Measurements from ENCODE around the gene HMGCR. TPM values are rescaled to one million over a fixed set of nuclear protein-coding genes. Genes with fewer than 3 reads are reported as not detected.
A peak's percentile ranks its signal among the peaks of the same experiment; 100 is the strongest.

HMGCR gene
- total and polyA plus RNA-seq, 12 donors = 7.0 to 793 (median 59.5) TPM

GRCh38 chr5:75355236-75355635 lies 18.2 kb downstream of the HMGCR start:
- H3K36me3 ChIP-seq (replicated peaks in 1 of 2) = peaks cover 0 to 94% of the 10 kb centered on the region in 2 donors
- intact Hi-C loops (cut with DNase I) = no loop called here
- peak overlapping the region in 1 of 5 donors; percentile 12 for H3K27ac ChIP-seq
- H3K9me3 ChIP-seq (replicated peaks in 1 of 3) = no peaks in the 10 kb centered on the region
- H3K4me1 ChIP-seq (replicated peaks in 1 of 2) = no peaks in the 10 kb centered on the region
- no peaks in the 10 kb centered on the region for H3K27me3 ChIP-seq
- no peak overlapping the region for H3K4me3 ChIP-seq
- WGBS, 4 donors = 61 to 84% (median 69%) methylated on average over 6 of the region's 6 CpGs
- TF ChIP-seq, protein P1, sequence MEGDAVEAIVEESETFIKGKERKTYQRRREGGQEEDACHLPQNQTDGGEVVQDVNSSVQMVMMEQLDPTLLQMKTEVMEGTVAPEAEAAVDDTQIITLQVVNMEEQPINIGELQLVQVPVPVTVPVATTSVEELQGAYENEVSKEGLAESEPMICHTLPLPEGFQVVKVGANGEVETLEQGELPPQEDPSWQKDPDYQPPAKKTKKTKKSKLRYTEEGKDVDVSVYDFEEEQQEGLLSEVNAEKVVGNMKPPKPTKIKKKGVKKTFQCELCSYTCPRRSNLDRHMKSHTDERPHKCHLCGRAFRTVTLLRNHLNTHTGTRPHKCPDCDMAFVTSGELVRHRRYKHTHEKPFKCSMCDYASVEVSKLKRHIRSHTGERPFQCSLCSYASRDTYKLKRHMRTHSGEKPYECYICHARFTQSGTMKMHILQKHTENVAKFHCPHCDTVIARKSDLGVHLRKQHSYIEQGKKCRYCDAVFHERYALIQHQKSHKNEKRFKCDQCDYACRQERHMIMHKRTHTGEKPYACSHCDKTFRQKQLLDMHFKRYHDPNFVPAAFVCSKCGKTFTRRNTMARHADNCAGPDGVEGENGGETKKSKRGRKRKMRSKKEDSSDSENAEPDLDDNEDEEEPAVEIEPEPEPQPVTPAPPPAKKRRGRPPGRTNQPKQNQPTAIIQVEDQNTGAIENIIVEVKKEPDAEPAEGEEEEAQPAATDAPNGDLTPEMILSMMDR (IDR thresholded peaks at IDR 0.05) = no peak
- no peak for TF ChIP-seq POLR2A (IDR thresholded peaks at IDR 0.05)
- DNase-seq = peak in 2 of 7 donors; percentile 27 to 41

GRCh38 chr5:75356719-75357118 lies 19.7 kb downstream of the HMGCR start:
- WGBS, 4 donors = 94 to 98% (median 96%) methylated on average over 7 of the region's 7 CpGs
- intact Hi-C loops (cut with DNase I) = no loop called here
- Histone ChIP-seq H3K27ac (no peak overlapping the region), H3K4me3 (no peak overlapping the region), H3K9me3 (replicated peaks in 1 of 3) (no peaks in the 10 kb centered on the region), H3K4me1 (replicated peaks in 1 of 2) (no peaks in the 10 kb centered on the region), H3K27me3 (no peaks in the 10 kb centered on the region), H3K36me3 (replicated peaks in 1 of 2) (peaks cover 0 to 90% of the 10 kb centered on the region in 2 donors)
- TF ChIP-seq, protein P1 (IDR thresholded peaks at IDR 0.05) = no peak
- TF ChIP-seq POLR2A (IDR thresholded peaks at IDR 0.05) = no peak
- no peak for DNase-seq

GRCh38 chr5:75358117-75358516 lies 21.1 kb downstream of the HMGCR start:
- Histone ChIP-seq H3K9me3 (replicated peaks in 1 of 3) (no peaks in the 10 kb centered on the region), H3K4me1 (replicated peaks in 1 of 2) (no peaks in the 10 kb centered on the region), H3K27me3 (no peaks in the 10 kb centered on the region), H3K27ac (no peak overlapping the region), H3K4me3 (no peak overlapping the region), H3K36me3 (replicated peaks in 1 of 2) (peaks cover 0 to 76% of the 10 kb centered on the region in 2 donors)
- intact Hi-C loops (cut with DNase I) = no loop called here
- 91 to 94% (median 92%) methylated on average over 3 of the region's 3 CpGs for WGBS, 4 donors
- TF ChIP-seq, protein P1 (IDR thresholded peaks at IDR 0.05) = no peak
- no peak for TF ChIP-seq POLR2A (IDR thresholded peaks at IDR 0.05)
- DNase-seq = no peak

GRCh38 chr5:75361310-75361709 lies 24.3 kb downstream of the HMGCR start:
- Histone ChIP-seq H3K9me3 (replicated peaks in 1 of 3) (no peaks in the 10 kb centered on the region), H3K4me1 (replicated peaks in 1 of 2) (no peaks in the 10 kb centered on the region), H3K4me3 (no peak overlapping the region), H3K36me3 (replicated peaks in 1 of 2) (peaks cover 0 to 51% of the 10 kb centered on the region in 2 donors), H3K27me3 (no peaks in the 10 kb centered on the region), H3K27ac (no peak overlapping the region)
- no peak for TF ChIP-seq POLR2A (IDR thresholded peaks at IDR 0.05)
- TF ChIP-seq, protein P1 (IDR thresholded peaks at IDR 0.05) = no peak
- 63 to 77% (median 70%) methylated on average over 4 of the region's 4 CpGs for WGBS, 4 donors
- peak in 1 of 7 donors; percentile 26 for DNase-seq
- intact Hi-C loops (cut with DNase I) = no loop called here

Data from adrenal gland (tissue), 12 donors.